Effector CD8-positive, alpha-beta T cell (primary cell): Measurements from ENCODE around the gene LMBR1L.
A peak's percentile ranks its signal among the peaks of the same experiment; 100 is the strongest.
"Not testable (repeated sequence)": the region's sequence is repeated elsewhere in the genome, so short reads cannot be mapped to it uniquely, and the experiment has no call there.

Experiments
- DNase-seq: peaks from one replicate; lab custom pipeline; 2025; lab: John Stamatoyannopoulos, UW
- total RNA-seq, 4 experiments: gene quantifications; one replicate each; lab custom pipeline; 2026; lab: John Stamatoyannopoulos, UW

LMBR1L gene, protein sequence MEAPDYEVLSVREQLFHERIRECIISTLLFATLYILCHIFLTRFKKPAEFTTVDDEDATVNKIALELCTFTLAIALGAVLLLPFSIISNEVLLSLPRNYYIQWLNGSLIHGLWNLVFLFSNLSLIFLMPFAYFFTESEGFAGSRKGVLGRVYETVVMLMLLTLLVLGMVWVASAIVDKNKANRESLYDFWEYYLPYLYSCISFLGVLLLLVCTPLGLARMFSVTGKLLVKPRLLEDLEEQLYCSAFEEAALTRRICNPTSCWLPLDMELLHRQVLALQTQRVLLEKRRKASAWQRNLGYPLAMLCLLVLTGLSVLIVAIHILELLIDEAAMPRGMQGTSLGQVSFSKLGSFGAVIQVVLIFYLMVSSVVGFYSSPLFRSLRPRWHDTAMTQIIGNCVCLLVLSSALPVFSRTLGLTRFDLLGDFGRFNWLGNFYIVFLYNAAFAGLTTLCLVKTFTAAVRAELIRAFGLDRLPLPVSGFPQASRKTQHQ
- 66.4 to 145 (median 123) reads per million in 4 experiments for total RNA-seq

DNA sequence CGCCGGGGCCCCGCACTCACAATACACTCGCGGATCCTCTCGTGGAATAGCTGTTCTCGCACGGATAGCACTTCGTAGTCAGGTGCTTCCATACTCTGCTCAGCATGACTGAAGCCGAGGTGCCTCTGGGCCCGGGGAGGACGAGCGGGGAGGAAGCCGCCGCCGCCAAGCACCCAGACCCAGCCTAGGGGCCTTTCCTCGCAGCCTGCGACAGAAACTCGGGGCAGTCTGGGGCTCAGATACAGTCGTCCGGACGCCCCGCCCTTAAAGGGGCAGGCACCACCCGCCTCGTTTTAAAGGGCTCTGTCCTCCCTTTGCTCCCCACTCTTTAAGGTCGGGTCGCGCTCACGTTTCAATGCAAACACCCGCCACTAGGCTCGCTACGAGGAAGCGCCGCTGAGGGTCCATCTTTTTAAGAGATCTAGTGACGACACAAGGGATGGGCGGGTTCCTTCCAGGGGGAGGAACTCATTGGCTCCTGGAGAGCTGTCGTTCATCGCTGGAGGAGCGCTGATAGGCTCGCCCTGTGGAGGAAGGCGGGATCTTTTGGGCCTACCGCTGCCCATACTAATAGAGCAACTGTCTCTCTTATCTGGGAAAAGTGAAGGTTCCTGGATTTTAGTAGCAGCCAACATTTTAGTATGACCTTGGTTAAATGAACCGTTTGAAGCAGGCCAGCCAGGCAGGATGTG lies at the start of gene LMBR1L:
Gene LMBR1L (minus strand): TSS at position 384 of the 692 bp plus-strand sequence. CDS start 292 bp downstream, at position 92.
- DNase-seq, result peak; percentile 96

DNA sequence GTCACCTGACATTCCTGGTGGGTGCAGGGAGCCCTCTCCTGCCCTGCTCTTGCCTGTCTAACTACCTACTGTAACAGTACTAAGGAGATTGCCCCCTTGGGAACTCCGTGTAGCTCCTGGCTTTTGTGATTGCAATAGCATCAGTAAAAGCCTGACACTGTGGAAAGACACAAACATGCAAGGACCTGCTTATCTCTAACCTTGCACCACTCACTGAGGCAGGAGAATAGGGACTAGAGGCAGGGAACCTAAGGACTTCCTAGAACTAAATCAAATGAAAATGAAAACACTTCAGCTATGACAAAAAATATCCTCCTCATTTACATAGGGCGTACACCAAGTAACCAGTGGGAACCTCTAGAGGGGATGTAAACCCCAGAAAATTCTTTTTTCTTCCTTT lies 49.8 kb upstream of the LMBR1L start:
- DNase-seq, result no peak

DNA sequence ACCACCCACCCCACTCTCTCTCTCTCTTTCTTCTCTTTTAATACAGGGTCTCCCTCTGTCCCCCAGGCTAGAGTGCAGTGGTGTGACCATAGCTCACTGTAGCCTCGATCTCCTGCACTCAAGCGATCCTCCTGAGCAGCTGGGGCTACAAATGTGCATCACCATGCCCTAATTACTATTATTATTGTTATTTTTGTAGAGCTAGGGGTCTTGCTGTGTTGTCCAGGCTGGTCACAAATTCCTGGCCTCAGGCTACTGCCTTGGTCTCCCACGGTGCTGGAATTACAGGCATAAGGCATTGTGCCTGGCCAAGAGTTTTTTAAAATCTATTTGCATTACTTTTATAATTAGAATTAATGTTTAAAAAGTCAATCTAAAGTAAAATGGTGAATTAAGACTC lies 43.6 kb upstream of the LMBR1L start:
- DNase-seq, result no peak

DNA sequence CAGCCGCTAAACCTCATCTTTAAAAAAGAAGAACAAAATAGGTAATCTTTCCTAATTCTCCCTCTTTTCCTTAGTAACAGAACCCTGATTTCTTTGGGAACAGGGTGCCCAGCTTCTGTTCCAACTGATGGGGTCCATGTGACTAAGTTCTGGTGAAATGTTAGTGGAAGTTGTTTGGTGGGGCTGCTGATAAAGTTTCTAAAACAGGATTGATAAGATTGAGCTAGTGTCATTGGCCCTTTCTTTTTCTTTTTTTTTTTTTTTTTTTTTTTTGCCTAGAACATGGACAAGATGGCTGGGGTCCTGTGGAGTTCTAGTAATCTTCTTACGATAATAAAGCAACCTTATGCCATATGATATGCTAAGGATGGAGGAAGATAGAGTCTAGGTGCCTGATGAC lies 36.7 kb upstream of the LMBR1L start:
- no peak for DNase-seq

DNA sequence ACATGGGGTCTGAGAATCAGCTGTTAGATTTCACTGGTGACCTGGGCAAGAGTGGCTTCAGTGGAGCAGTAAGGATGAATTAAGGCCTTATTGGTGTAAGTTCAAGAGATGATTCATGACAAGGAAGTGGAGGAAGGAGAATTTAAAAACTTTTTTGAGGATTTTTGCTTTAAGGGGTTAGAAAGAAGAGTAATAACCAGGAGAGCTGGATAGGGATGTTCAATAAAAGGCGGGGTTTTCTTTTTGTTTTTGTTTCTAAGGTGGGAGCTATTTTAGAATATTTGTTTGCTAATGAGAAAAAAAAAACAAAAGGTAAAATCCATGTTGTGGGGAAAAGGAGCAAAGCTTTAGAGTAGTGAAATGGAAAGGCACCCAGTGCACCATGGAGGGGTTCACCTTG lies 35.8 kb upstream of the LMBR1L start:
- DNase-seq, result no peak

DNA sequence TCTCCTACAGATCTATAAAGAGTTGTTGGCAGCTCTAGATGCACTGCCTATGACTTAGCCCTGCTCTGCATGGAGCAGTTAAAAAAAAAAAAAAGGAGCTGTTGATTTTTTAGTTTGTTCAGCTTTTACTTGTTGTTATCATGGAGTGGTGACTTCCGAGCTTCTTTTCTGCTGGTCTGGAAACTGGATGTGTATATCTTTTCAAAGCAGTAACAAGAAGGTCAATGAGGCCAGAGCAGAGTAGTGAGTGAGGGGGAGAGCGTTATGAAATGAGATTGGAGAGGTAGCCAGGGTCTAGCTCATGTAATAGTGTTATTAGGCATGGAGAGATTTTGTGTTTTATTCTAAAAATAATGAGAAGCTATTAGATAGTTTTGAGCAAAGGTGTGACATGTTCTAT lies 33.7 kb upstream of the LMBR1L start:
- DNase-seq, result no peak

DNA sequence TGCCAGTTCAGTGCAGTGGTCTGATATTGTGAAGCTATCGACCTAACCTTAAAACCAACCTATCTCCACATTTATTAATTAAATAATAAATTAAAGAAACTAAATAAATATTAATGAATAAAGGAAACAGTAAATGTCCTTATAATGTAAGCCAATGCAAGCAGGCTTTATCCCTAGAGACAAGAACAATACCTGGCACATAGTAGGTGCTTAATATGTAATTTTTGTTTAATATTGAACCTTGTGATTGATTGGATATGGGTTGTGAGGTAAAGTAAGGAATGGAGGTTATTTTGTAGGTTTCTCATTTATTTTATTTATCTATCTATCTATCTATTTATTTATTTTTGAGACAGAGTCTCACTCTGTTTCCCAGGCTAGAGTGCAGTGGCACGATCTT lies 28.4 kb upstream of the LMBR1L start:
- no peak for DNase-seq

DNA sequence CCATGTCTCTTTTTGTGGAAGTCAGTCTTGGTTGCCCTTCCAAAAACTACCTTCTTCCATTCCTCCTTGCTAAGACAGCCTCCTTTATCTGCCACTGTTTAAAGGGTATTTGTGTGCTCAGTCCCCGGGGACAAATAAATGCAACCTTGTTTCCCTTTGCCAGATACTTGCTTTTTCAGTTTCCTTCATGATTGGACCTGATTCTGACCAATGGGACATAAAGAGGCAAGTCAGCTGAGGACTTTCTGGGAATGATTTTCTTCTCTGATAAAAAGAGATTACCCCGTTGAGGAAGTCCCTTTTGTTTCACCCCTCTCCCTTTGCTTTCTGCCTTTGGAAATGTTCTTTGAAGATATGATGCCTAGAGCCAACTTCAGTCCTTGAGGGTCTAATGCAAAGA lies 27.9 kb upstream of the LMBR1L start:
- no peak for DNase-seq

DNA sequence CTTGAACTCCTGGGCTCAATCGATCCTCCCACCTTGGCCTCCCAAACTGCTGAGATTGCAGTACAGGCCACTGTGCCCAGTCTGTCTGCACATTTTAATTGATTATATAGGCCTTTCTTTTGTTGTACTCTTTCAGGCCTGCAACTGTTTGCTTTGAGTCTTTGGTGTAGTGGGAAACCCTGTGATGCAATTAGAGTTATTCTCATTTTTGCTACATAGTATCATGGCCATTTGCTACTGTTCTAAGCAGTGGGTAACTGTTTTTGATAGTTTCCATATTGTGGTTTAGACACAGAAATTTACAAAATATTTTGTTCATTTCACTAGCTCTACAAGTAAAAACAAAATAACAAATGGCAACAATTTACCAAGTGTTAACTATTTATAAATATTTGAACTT lies 26.8 kb upstream of the LMBR1L start:
- DNase-seq, result no peak

DNA sequence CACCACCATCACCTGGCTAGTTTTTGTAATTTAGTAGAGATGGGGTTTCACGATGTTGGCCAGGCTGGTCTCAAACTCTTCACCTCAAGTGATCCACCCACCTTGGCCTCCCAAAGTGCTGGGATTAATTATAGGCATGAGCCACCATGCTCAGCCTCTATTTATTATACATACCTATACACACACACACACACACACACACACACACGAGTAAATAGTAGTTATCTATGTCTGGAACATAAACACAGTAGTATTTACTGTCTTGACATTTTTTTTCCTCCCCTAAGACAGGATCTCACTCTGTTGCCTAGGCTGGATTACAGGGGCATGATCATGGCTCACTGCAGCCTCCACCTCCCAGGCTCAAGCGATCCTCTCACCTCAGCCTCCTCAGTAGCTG lies 26.4 kb upstream of the LMBR1L start:
- not testable (repeated sequence) for DNase-seq

DNA sequence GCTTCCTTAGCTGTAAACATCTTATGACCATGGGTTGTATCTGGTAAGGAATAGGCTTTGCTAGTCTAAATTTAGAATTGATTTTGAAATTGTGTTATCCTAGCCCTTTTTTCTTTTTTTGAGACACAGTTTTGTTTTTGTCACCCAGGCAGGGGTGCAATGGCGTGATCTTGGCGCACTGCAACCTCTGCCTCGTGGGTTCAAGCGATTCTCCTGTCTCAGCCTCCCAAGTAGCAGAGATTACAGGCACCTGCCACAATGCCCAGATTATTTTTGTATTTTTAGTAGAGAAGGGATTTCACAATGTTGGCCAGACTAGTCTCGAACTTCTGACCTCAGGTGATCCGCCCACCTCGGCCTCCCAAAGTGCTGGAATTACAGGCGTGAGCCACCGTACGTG lies 22.9 kb upstream of the LMBR1L start:
- DNase-seq, result no peak

DNA sequence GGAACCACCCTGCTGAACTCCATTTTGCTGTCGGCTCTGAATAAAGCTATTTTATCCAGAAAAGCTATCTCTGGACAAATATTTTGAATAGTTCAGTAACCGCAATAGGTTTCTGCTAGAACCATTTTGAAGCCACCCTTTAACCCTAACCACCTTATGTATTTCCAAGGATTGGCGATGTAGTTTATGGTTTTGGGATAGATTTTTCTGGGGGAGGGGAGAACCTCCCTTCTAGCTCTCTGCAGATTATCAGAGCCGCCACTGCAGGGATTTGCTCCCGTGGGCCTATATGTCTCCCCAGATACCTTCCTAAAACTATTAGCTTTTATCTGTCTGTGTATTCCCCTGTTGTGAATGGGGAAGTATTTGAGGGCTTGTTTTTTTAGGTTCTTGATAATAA lies 22.4 kb upstream of the LMBR1L start:
- DNase-seq, result no peak

DNA sequence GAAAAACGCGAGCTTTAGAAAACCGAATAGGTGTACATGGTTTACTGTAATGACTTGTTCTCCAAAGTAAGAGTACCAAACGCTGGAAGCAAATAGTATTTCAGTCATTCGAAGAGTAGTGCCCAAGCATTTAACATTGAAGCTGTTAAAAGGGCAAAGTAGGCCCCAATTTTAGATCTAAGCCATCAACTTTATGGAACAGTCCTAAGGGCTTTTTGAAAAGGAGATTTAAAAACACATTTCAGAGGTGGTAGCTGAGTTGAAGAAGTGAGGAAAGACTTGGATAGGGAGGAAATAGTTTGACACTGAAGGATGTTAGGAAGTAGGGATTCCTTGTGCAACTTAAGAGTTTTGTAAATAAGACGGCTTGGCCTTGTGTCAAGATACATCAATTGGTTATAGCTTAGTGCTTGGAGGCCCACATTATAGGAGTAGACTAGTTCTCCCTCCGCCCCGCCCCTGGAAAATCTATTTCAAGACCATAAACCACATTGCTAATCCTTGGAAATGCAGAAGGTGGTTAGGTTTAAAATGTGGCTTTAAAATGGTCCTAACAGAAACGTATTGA lies 21.3 kb upstream of the LMBR1L start:
- DNase-seq, result no peak

DNA sequence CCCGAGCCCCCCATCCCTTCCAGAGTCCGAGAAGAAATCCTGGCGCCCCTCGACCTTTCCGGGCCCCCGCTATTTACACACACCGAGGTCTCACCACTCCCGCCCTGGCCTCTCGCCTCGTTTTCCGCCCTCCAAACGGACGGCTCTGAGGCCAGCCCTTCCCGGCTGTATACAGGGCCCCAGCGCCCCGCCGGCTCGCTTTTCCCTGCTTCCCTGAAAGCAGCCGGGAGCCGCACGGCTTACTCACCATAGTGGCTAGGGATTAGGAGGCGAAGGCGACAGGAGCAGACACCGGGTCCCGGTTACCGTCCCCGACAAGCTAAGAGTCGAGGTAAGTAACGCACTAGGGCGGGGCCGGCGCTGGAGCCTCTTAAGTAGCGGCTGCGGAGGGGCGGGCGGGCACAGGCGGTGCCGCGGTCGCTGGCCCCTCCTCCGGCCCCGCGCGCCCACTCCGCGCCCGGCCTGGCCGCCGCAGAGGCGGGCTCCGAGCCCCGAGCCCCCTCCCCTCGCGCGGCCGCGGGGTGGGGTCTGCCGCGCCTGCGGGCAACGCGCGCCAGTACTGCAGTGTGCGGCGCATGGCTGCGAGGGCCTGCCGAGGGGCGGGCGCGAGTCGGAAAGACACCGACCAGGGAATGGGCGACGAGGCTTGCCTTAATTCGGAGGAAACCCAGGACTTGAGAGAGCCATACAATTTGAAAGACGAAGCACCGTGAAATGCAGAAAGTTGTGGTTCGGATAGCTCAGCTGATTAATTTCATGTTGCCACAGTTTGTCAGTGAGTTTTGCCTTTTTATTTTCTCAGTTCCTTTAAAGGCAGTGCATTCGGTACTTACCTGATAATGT lies 20.6 kb upstream of the LMBR1L start, which contains the start of gene TUBA1B:
Gene TUBA1B (minus strand): TSS at position 345 of the 843 bp plus-strand sequence. CDS start 95 bp downstream, at position 250.
- peak; percentile 83 for DNase-seq

DNA sequence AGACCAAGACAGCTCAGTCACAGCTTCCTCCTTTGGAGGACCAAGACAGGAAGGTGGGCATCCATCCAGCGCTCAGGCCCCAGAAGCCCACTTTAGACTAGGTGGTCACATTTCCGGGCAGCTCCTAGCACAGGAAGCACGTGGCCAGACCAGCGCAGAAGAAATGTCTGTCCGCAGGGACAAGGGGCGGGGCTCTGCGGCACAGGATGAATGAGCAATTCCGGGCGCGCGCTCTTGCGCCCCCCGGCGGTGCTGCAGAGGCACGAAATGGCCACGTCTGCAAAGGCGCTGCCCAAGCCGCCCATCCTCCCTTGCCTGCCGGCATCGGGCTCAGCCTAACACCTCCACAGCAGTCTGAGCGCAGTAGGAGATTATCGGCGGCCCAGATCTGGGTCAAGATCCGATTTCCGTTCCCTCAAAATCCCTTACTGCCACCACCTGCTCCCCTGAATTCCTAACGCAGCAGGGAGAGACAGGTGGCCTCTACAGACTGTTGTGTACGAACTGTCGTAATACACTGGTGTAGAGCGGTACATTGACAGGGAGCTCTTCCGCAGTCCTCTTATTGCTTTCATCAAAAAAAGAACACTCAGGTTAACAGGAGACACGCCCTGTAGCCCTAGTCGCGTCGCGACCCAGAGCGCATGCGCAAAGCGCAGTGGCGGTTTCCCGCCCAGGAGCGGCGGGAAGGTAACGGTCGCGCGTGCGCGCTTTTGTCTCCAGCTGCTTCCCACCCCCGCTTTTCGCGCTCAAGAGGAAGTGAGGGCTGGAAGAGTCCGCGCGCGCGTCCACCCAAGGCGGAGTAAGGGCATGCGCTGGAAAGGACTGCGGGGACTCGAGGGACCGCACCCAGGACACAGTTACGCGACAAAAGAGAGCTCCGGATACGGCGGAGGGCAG lies 19.8 kb upstream of the LMBR1L start:
- DNase-seq, result peak; percentile 90

DNA sequence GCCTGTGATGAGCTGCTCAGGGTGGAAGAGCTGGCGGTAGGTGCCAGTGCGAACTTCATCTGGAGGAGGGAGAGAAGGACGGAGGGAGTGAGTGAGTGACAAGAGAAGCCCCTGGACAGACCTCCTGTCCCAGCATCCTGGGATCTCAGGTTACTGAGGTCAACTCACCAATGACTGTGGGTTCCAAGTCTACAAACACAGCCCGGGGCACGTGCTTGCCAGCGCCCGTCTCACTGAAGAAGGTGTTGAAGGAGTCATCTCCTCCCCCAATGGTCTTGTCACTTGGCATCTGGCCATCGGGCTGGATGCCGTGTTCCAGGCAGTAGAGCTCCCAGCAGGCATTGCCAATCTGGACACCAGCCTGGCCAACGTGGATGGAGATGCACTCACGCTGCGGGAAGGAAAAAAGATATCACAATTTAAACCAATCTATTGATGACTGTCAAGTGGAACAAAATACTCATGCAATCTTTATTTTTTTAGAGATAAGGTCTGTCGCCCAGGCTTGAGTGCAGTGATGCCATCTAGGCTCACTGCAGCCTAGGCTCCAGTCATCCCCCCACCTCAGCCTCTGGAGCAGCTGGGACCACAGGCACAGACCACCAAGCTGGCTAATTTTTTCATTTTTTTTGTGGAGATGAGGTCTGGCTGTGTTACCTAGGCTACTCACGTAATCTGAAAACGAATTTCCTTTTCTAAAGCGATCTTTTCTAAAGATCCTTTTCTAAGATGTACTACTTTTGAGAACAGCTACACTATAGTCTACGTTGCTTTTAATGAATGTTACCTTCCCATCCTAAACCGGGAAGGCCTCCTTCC lies 18.9 kb upstream of the LMBR1L start:
- DNase-seq, result no peak

DNA sequence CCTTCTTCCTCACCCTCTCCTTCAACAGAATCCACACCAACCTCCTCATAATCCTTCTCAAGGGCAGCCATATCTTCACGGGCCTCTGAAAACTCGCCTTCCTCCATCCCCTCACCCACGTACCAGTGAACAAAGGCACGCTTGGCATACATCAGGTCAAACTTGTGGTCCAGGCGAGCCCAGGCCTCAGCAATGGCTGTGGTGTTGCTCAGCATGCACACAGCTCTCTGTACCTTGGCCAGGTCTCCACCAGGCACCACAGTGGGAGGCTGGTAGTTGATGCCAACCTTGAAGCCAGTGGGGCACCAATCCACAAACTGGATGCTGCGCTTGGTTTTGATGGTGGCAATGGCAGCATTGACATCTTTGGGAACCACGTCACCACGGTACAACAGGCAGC lies 17.3 kb upstream of the LMBR1L start:
- DNase-seq, result not testable (repeated sequence)

DNA sequence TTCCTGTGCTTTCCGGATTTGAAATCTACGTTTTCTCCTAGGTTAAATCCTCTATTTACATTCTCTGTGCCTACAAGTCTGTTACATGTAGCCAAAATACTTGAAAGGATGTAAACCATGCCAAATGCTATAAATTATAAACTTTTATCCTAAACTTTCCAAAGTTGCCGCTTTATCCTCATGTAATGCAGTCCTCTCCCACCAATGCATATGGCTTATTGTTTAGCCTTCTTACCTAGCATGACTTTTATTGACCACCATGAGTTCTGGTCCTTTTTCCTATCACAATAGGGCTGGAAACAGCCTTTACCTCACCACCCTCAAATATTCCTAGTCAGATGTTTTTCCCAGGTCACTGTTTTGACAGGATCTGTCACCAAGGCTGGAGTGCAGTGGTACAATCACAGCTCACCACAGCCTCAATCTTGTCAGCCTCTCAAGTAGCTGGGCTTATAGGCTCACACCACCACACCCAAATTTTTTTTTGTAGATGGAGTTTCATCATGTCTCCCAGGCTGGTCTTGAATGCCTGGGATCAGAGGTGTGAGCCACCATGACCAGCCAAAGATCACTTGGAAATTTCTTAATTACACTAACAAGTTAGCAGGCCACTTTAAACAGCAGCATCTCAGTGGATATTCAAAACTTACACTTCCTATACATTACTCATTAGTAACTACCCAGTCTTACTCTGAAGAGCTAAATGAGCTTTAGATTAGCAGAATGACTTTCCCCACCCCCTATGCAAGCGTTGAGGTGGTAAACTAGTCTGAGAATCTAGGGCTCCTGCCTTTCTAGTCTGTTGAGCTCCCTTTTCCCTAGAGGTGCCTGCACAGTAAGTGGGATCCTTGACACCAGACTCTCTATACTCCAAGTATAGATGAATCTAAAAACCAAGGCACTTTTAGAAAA lies 16.5 kb upstream of the LMBR1L start:
- DNase-seq, result no peak
